HepG2 (cell line): ENCODE measurements around the gene OR1D5. TPM values are rescaled to one million over a fixed set of nuclear protein-coding genes. Genes with fewer than 3 reads are reported as not detected.
"Not testable (repeated sequence)": the region's sequence is repeated elsewhere in the genome, so short reads cannot be mapped to it uniquely, and the experiment has no call there.

Experiments used
- ATAC-seq: fragments of 200-7000 bp; cut with Tn5 transposase; 3 replicates; pipeline ENCODE4 v1.9.1; 2020; ENCODE audit warnings: mild to moderate bottlenecking, moderate library complexity
- BruUV-seq: library from RNA; stranded (reverse); fragments of 400-500 nt; replicated peaks from 2 replicates; lab custom pipeline; 2021; lab: Mats Ljungman, UMichigan
- CTCF ChIA-PET: fragments of 300-600 bp; formaldehyde crosslinking; extraction: SDS; loops from one replicate; lab custom pipeline; 2021; ENCODE audit warnings: low total read pairs, inconsistent platforms, low intra/inter-chr PET ratio; lab: Yijun Ruan, JAX
- POLR2A ChIA-PET: fragments of 350-600 bp; sonication (Branson Sonifier 250); formaldehyde crosslinking; loops from one replicate; lab custom pipeline; 2020; ENCODE audit warnings: antibody characterized with exemption, inconsistent platforms; lab: Yijun Ruan, JAX
- DNase-seq: peaks from one replicate; pipeline ENCODE4 v3.0.0-alpha.2; 2015; ENCODE audit warnings: low spot score
- FAIRE-seq: peaks from 3 replicates; lab custom pipeline; 2011; peaks lifted over from hg19 to GRCh38; lab: Jason Lieb, UNC
- H2AFZ ChIP-seq: one replicate; pipeline ENCODE4 v1.6.1; 2011; ENCODE audit warnings: low read length, inconsistent platforms
- H3K27ac ChIP-seq: fragments of 300-600 bp; 3 replicates; pipeline ENCODE4 v1.8.0; 2011; ENCODE audit warnings: mixed run types, mild to moderate bottlenecking, mixed read lengths, low read length, inconsistent platforms; ENCODE audit not compliant: insufficient read depth; ENCODE audit errors: extremely low read length
- H3K27me3 ChIP-seq, 2 experiments: fragments of 200-600 bp in 1 of 2; 2 replicates in 1 of 2; 3 replicates in 1 of 2; pipeline versions ENCODE4 v1.6.0 to v1.8.0; 2011; ENCODE audit warnings: low read length in 2 of 2, mild to moderate bottlenecking in 2 of 2, moderate library complexity in 2 of 2, inconsistent platforms in 1 of 2; ENCODE audit not compliant: insufficient read depth in 2 of 2, control insufficient read depth in 1 of 2
- H3K36me3 ChIP-seq, 2 experiments: fragments of 200-600 bp in 1 of 2; replicated peaks in 1 of 2; 2 replicates in 1 of 2; 3 replicates in 1 of 2; pipeline versions ENCODE4 v1.5.1 to v1.8.0; 2011; ENCODE audit warnings: low read length in 2 of 2, inconsistent platforms in 1 of 2; ENCODE audit not compliant: insufficient read depth in 2 of 2, control insufficient read depth in 1 of 2
- H3K4me1 ChIP-seq: 2 replicates; pipeline ENCODE4 v1.5.1; 2012; ENCODE audit warnings: low read length, inconsistent platforms; ENCODE audit not compliant: insufficient read depth
- H3K4me2 ChIP-seq: 2 replicates; pipeline ENCODE4 v1.6.0; 2011; ENCODE audit warnings: low read depth, low read length, inconsistent platforms
- H3K4me3 ChIP-seq, 3 experiments: fragments of 200-600 bp in 1 of 3; sonication (generic), shearing (Covaris generic) in 1 of 3; replicated peaks in 1 of 3; 2 replicates each; pipeline ENCODE4 v1.5.1; 2011 to 2016; ENCODE audit warnings: low read length in 3 of 3, inconsistent platforms in 2 of 3, low read depth in 2 of 3, mild to moderate bottlenecking in 2 of 3, control low read depth in 1 of 3, mixed read lengths in 1 of 3; ENCODE audit not compliant: insufficient read depth in 1 of 3
- H3K79me2 ChIP-seq: one replicate; pipeline ENCODE4 v1.6.1; 2011; ENCODE audit warnings: low read length, inconsistent platforms; ENCODE audit not compliant: insufficient read depth
- H3K9ac ChIP-seq: 2 replicates; pipeline ENCODE4 v1.6.0; 2011; ENCODE audit warnings: mild to moderate bottlenecking, low read depth, low read length, inconsistent platforms; ENCODE audit not compliant: insufficient read depth
- H3K9me3 ChIP-seq: 2 replicates; pipeline ENCODE4 v1.5.1; 2012; ENCODE audit warnings: mild to moderate bottlenecking, low read length
- H4K20me1 ChIP-seq: 2 replicates; pipeline ENCODE4 v1.6.0; 2011; ENCODE audit warnings: inconsistent platforms, mild to moderate bottlenecking, low read length, moderate library complexity; ENCODE audit not compliant: insufficient read depth
- GABPA ChIP-seq, 2 experiments: IDR thresholded peaks; 2 replicates each; pipeline ENCODE4 v1.6.1; 2011 to 2016; ENCODE audit warnings: low read depth in 2 of 2, low read length in 1 of 2, missing biosample characterization in 1 of 2, missing genetic modification characterization in 1 of 2
- GTF3A ChIP-seq: sonication (generic); formaldehyde crosslinking; conservative IDR thresholded peaks from 2 replicates; pipeline ENCODE4 v1.4.0; 2020; ENCODE audit warnings: mild to moderate bottlenecking, missing genetic modification reagents
- HOXA7 ChIP-seq: sonication (generic); formaldehyde crosslinking; IDR thresholded peaks from 2 replicates; pipeline ENCODE4 v1.8.1; 2022; ENCODE audit warnings: mild to moderate bottlenecking, missing genetic modification reagents, moderate library complexity
- KMT2B ChIP-seq: IDR thresholded peaks from 2 replicates; pipeline ENCODE4 v1.6.1; 2016; ENCODE audit warnings: missing genetic modification reagents, missing compliant biosample characterization
- MLLT10 ChIP-seq: sonication (generic); formaldehyde crosslinking; IDR thresholded peaks from 2 replicates; pipeline ENCODE4 v1.4.0; 2020; ENCODE audit warnings: missing genetic modification reagents
- SKI ChIP-seq: fragments of 450-650 bp; IDR thresholded peaks from one replicate; pipeline ENCODE4 v1.6.1; 2018; ENCODE audit warnings: mild to moderate bottlenecking; ENCODE audit not compliant: partially characterized antibody
- SMC3 ChIP-seq: IDR thresholded peaks from 2 replicates; pipeline ENCODE4 v1.6.1; 2011; ENCODE audit warnings: low read length, improper control_type of control experiment
- TARDBP ChIP-seq: sonication (generic); formaldehyde crosslinking; IDR thresholded peaks from 2 replicates; pipeline ENCODE4 v1.8.0; 2022; ENCODE audit warnings: mild to moderate bottlenecking, missing genetic modification reagents
- ZNF335 ChIP-seq: sonication (generic); formaldehyde crosslinking; IDR thresholded peaks from 2 replicates; pipeline ENCODE4 v1.4.0; 2020; ENCODE audit warnings: missing genetic modification reagents
- WGBS: methylation state at CpG from one replicate; pipeline ENCODE4 v1.1.6; 2017; ENCODE audit warnings: low lambda C conversion rate; 5-methylcytosine and 5-hydroxymethylcytosine counted together
- in situ Hi-C: cut with HindIII; loops from 2 replicates; pipeline ENCODE4 v1.10.0; 2017; ENCODE audit warnings: low pct_unique_long_range_greater_than_20kb; ENCODE audit not compliant: extremely low pct_ligation_motif_present
- intact Hi-C: fragments of 100-400 bp; cut with micrococcal nuclease; formaldehyde crosslinking; loops from one replicate; pipeline ENCODE4 v1.10.0; 2022; ENCODE audit not compliant: unreplicated experiment
- polyA plus RNA-seq, 8 experiments: library from polyadenylated mRNA; depleted of rRNA in 3 of 8; stranded (reverse) in 7 of 8; unstranded in 1 of 8; fragments of >200 nt; fragmentation: Illumina TruSeq in 4 of 8; extraction: Trizol in 4 of 8; gene quantifications; 2 replicates each; pipeline versions ENCODE4 v1.2.1 to v1.2.3, GENCODE V29; 2011 to 2016; ENCODE audit warnings: low read depth in 4 of 8, missing spikeins in 1 of 8, mixed read lengths in 1 of 8; ENCODE audit not compliant: insufficient read depth in 1 of 8
- total RNA-seq, 5 experiments: library from RNA; depleted of rRNA; stranded (reverse); fragments of >200 nt; fragmentation: Illumina TruSeq; extraction: Trizol; gene quantifications; 2 replicates each; pipeline ENCODE4 v1.2.3, GENCODE V29; 2016; ENCODE audit warnings: low read depth in 1 of 5
- TF ChIP-seq, protein P1 (sequence below): sonication (generic); formaldehyde crosslinking; IDR thresholded peaks from 2 replicates; pipeline ENCODE4 v1.8.0; 2022; ENCODE audit warnings: missing genetic modification reagents, mild to moderate bottlenecking, borderline replicate concordance
- TF ChIP-seq, protein P2 (sequence below): sonication (generic); formaldehyde crosslinking; IDR thresholded peaks from 2 replicates; pipeline ENCODE4 v1.8.1; 2023; ENCODE audit warnings: mild to moderate bottlenecking, missing genetic modification reagents
- TF ChIP-seq, protein P3 (sequence below): sonication (generic); formaldehyde crosslinking; IDR thresholded peaks from 2 replicates; pipeline ENCODE4 v1.8.0; 2022; ENCODE audit warnings: mild to moderate bottlenecking, missing genetic modification reagents, borderline replicate concordance

The OR1D5 gene
- total and polyA plus RNA-seq, 2 of the 13 experiments (the other 11 are each of a cell fraction or from before 2014, with no cell fraction given), result not detected

DNA sequence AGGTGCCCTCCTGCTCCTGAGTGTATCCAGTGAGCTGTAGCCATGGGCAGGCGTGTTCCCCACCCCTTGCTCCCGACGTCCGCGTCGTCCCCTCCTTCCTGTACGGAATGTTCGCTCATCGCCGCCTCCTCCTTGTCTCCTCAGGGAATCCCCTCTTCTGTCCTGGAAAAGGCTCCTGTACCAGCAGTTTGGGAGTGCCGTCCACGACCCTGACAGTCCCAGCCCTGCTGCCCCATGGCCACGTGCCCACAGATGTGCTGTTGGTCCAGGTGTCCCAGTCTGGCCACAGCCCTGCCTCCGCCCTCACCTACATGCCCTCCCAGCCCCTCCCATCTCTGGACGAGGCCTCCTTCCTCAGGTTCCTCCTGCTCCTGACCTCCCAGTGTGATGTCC lies 30.2 kb downstream of the OR1D5 start (continued):
- TF ChIP-seq ZNF335 (CRISPR knock-in tag), result no peak
- TF ChIP-seq SMC3, result no peak
- TF ChIP-seq HOXA7 (CRISPR knock-in tag), result no peak
- TF ChIP-seq, all 625 proteins: peak for 0

DNA sequence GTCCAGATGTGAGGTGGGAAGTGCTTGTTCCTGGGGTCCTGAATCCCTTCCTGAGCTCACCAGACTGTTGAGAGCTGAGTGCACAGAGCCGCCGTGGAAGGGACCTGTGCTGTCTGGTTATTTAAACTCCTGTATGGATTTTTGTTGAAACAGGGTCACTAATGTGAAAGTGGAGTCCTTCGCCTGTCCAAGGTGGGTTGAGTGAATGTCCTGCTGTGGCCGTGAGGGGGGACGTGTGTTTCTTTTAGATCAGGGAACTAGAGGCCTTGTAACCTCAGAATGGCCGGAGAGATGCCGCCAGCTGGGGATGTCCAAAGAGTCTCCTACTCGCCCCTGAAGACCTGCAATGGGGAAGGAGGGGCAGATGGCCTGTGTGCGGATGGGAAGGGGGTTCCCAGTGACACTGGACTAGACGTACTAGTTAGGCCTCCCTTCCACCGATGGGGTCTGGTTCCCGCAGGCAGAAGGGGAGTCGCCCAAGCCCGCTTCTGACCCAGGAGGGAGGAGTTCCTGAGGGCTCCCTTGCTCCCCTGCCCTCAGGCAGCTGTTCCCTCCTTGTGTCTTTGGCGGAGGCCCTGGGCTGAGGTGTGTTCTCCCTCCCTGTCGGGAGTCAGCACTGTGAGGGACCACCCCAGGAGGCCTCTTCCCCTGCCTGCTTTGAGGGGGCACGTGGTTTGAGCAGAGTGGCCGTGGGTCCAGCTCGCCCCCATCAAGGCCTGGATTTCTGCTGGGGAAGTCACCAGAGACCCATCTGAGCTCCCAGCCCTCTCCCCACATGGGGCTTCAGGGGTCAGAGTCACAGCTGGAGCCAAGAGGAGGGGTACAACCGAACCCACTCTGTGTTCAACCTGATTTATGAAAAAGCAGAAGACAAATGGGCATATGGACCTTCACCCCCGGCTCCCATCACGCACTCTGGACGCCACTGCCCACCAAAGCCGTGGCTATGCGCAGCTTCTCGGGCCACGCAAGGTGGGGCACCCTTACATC lies 30.9 kb downstream of the OR1D5 start:
- no peak for FAIRE-seq
- Histone ChIP-seq H3K27me3 (no peaks in the 10 kb centered on the region), H3K79me2 (no peaks in the 10 kb centered on the region), H3K4me1 (no peaks in the 10 kb centered on the region), H3K36me3 (peaks cover 11 to 21% of the 10 kb centered on the region in 2 experiments; a peak in 4 of 5 replicates), H3K27ac (no peak overlapping the region), H3K4me2 (no peak overlapping the region), H3K9me3 (no peaks in the 10 kb centered on the region), H3K9ac (no peak overlapping the region), H2AFZ (no peak overlapping the region), H4K20me1 (no peaks in the 10 kb centered on the region), H3K4me3 (no peak overlapping the region)
- TF ChIP-seq TARDBP, result no peak
- TF ChIP-seq, protein P1, sequence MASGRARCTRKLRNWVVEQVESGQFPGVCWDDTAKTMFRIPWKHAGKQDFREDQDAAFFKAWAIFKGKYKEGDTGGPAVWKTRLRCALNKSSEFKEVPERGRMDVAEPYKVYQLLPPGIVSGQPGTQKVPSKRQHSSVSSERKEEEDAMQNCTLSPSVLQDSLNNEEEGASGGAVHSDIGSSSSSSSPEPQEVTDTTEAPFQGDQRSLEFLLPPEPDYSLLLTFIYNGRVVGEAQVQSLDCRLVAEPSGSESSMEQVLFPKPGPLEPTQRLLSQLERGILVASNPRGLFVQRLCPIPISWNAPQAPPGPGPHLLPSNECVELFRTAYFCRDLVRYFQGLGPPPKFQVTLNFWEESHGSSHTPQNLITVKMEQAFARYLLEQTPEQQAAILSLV, result no peak
- TF ChIP-seq, protein P2, sequence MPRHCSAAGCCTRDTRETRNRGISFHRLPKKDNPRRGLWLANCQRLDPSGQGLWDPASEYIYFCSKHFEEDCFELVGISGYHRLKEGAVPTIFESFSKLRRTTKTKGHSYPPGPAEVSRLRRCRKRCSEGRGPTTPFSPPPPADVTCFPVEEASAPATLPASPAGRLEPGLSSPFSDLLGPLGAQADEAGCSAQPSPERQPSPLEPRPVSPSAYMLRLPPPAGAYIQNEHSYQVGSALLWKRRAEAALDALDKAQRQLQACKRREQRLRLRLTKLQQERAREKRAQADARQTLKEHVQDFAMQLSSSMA (CRISPR knock-in tag), result no peak
- TF ChIP-seq SKI, result no peak
- no peak for TF ChIP-seq GABPA (IDR thresholded peaks at IDR 0.05; ENCODE audit: low read depth, low read length)
- no peak for TF ChIP-seq GABPA (CRISPR knock-in tag; IDR thresholded peaks at IDR 0.05; ENCODE audit: low read depth)
- TF ChIP-seq, protein P3, sequence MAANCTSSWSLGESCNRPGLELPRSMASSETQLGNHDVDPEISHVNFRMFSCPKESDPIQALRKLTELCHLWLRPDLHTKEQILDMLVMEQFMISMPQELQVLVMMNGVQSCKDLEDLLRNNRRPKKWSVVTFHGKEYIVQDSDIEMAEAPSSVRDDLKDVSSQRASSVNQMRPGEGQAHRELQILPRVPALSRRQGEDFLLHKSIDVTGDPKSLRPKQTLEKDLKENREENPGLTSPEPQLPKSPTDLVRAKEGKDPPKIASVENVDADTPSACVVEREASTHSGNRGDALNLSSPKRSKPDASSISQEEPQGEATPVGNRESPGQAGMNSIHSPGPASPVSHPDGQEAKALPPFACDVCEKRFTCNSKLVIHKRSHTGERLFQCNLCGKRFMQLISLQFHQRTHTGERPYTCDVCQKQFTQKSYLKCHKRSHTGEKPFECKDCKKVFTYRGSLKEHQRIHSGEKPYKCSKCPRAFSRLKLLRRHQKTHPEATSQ (CRISPR knock-in tag), result no peak
- TF ChIP-seq KMT2B (CRISPR knock-in tag), result no peak
- TF ChIP-seq MLLT10 (CRISPR knock-in tag), result no peak
- TF ChIP-seq GTF3A (CRISPR knock-in tag), result no peak
- CTCF ChIA-PET, result no interaction called here
- no peak for ATAC-seq
- POLR2A ChIA-PET, result no interaction called here
- no TSS peak for BruUV-seq
- in situ Hi-C loops, result no loop called here
- no peak for DNase-seq
- 88% methylated on average over 16 of the region's 27 CpGs for WGBS
- intact Hi-C loops, result no loop called here

DNA sequence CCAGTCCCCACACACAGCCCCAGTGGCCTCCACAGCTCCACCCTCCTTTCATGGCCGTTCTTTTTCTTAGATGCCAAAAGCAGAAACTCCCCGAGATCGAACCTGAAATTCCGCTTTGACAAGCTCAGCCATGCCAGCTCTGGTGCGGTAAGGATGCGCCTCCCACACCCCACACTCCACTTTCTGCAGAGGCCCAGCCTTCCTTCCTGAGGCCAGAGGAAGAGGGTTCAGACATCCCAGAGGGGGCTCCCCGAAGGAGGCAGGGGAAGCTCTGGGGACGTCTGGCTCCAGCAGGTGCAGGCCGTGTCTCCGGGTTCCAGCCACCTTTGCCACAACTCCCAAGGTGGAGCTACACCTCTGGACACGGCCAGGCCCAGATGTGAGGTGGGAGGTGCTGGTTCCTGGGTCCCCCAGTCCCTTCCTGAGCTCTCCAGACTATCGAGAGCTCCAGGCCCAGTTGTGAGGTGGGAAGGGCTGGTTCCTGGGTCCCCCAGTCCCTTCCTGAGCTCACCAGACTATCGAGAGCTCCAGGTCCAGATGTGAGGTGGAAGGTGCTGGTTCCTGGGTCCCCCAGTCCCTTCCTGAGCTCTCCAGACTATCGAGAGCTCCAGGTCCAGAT lies 32.4 kb downstream of the OR1D5 start:
- H3K79me2 ChIP-seq, CTCF ChIA-PET, FAIRE-seq, H2AFZ ChIP-seq, H4K20me1 ChIP-seq, H3K4me2 ChIP-seq, H3K27ac ChIP-seq, POLR2A ChIA-PET, H3K4me1 ChIP-seq, BruUV-seq, intact Hi-C loops, H3K27me3 ChIP-seq, H3K9me3 ChIP-seq, ATAC-seq, DNase-seq, H3K4me3 ChIP-seq, H3K9ac ChIP-seq, in situ Hi-C loops: not testable (repeated sequence)
- peaks cover 11 to 25% of the 10 kb centered on the region in 2 experiments; a peak in 4 of 5 replicates for H3K36me3 ChIP-seq
- WGBS, result 92% methylated on average over 14 of the region's 14 CpGs
